Uterus (tissue), 4 donors: ENCODE data around the gene SPTLC2. TPM values are rescaled to one million over a fixed set of nuclear protein-coding genes. Genes with fewer than 3 reads are reported as not detected.

ENCODE experiments used
- DNase-seq, 2 donors: peaks; one replicate each; pipeline ENCODE4 v3.0.0-alpha.2; 2019 to 2020
- H3K27ac ChIP-seq, 2 donors: fragments of 200-600 bp; sonication (generic); 1 replicate in 1 of 2; 2 replicates in 1 of 2; pipeline ENCODE4 v1.5.1; 2016 to 2018
- H3K27me3 ChIP-seq, 2 donors: fragments of 200-600 bp; sonication (generic); one replicate each; pipeline ENCODE4 v1.5.1; 2018 to 2019; ENCODE audit warnings: control low read depth in 1 of 2
- H3K36me3 ChIP-seq, 2 donors: fragments of 200-600 bp; sonication (generic); one replicate each; pipeline ENCODE4 v1.5.1; 2019; ENCODE audit warnings: control low read depth in 1 of 2
- H3K4me1 ChIP-seq, 2 donors: fragments of 200-600 bp; sonication (generic); one replicate each; pipeline ENCODE4 v1.5.1; 2018 to 2019; ENCODE audit warnings: control low read depth in 1 of 2
- H3K4me3 ChIP-seq, 2 donors: fragments of 200-600 bp; sonication (generic); 1 replicate in 1 of 2; 2 replicates in 1 of 2; pipeline ENCODE4 v1.5.1; 2018 to 2019; ENCODE audit warnings: mild to moderate bottlenecking in 1 of 2
- H3K9me3 ChIP-seq, 2 donors: fragments of 200-600 bp; sonication (generic); one replicate each; pipeline ENCODE4 v1.5.1; 2019; ENCODE audit warnings: control low read depth in 1 of 2
- POLR2A ChIP-seq, 2 donors: fragments of 450-650 bp; IDR thresholded peaks; one replicate each; pipeline ENCODE4 v1.6.1; 2016; ENCODE audit warnings: antibody characterized with exemption in 2 of 2, mild to moderate bottlenecking in 1 of 2, moderate library complexity in 1 of 2
- intact Hi-C: fragments of 100-400 bp; cut with DNase I; formaldehyde crosslinking; loops from one replicate; pipeline ENCODE4 v1.15.1; 2023; ENCODE audit warnings: low total_unique reads
- total RNA-seq, 4 donors: library from RNA; depleted of rRNA in 3 of 4; stranded (reverse); fragments of >200 nt in 3 of 4; gene quantifications; one replicate each; pipeline versions ENCODE4 v1.1.0 to v1.2.4, GENCODE V29; 2014 to 2023
- TF ChIP-seq, protein P1 (sequence below), 4 experiments: fragments of 200-600 bp in 2 of 4; fragments of 450-650 bp in 2 of 4; sonication (generic) in 2 of 4; IDR thresholded peaks; one replicate each; pipeline ENCODE4 v1.5.1; 2016 to 2019; ENCODE audit warnings: antibody characterized with exemption in 4 of 4, mild to moderate bottlenecking in 2 of 4, moderate library complexity in 1 of 4
- donor health status: DM: yes; HTN: yes; CAD: no.

Gene SPTLC2
- total RNA-seq, 4 donors from 2014 or later: 12.3 to 64.2 (median 32.1) TPM

DNA sequence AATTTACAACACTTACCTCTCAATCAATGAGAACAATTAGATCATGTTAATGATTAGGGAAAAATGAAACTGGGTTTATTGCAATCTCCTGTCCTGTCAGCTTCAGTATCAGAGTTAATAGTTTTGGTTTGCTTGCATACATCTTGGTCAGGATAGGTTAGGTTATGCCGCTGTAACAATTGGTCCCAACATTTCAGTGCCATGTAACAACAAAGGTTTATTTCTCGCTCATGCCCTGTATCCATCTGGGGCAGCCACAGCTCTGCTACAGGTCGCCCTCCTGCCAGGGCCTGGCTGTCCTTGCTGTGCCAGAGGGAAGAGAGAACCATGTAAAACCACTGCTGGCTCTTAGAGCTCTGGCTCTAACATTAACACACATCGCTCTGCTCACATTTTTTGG, 30.5 kb upstream of the SPTLC2 start:
- no peak for TF ChIP-seq POLR2A (IDR thresholded peaks at IDR 0.05)
- TF ChIP-seq, protein P1, sequence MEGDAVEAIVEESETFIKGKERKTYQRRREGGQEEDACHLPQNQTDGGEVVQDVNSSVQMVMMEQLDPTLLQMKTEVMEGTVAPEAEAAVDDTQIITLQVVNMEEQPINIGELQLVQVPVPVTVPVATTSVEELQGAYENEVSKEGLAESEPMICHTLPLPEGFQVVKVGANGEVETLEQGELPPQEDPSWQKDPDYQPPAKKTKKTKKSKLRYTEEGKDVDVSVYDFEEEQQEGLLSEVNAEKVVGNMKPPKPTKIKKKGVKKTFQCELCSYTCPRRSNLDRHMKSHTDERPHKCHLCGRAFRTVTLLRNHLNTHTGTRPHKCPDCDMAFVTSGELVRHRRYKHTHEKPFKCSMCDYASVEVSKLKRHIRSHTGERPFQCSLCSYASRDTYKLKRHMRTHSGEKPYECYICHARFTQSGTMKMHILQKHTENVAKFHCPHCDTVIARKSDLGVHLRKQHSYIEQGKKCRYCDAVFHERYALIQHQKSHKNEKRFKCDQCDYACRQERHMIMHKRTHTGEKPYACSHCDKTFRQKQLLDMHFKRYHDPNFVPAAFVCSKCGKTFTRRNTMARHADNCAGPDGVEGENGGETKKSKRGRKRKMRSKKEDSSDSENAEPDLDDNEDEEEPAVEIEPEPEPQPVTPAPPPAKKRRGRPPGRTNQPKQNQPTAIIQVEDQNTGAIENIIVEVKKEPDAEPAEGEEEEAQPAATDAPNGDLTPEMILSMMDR (IDR thresholded peaks at IDR 0.05): no peak
- no peak overlapping the region for H3K27ac ChIP-seq
- no peaks in the 10 kb centered on the region for H3K36me3 ChIP-seq
- H3K27me3 ChIP-seq: no peaks in the 10 kb centered on the region
- intact Hi-C loops: no loop called here
- no peak overlapping the region for H3K4me3 ChIP-seq
- DNase-seq: no peak
- H3K9me3 ChIP-seq: no peaks in the 10 kb centered on the region
- no peaks in the 10 kb centered on the region for H3K4me1 ChIP-seq

DNA sequence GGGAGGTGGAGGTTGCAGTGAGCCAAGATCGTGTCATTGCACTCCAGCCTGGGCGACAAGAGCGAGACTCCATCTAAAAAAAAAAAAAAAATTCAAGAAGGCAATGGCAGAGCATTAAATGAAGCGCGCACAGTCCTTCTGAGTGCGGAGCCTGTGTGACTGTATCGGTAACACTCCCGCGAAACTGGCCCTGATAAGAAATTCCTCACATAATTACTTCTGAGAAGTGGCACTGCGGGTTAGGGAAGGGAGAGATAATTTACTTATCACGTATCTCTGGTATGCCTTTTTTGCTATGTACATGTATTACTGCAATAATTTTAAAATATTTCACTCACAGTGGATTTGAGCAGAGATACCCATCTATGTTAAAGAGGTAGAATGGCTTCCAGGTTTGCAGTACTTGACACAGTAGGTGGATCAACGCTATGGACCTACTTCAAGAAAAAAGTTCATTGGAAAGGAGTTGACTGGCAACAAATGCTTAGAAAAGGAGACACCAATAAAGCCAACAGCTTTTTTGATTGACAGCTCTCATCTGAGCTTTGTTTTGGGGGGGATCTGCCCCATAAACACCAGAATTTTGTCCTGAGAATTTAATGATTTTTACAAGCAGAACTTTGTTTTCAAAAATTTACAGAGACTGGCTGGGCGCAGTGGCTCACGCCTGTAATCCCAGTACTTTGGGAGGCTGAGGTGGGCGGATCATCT, 29.2 kb upstream of the SPTLC2 start:
- intact Hi-C loops: no loop called here
- Histone ChIP-seq H3K4me1 (no peaks in the 10 kb centered on the region), H3K4me3 (no peak overlapping the region), H3K36me3 (no peaks in the 10 kb centered on the region), H3K27ac (no peak overlapping the region), H3K27me3 (no peaks in the 10 kb centered on the region), H3K9me3 (no peaks in the 10 kb centered on the region)
- DNase-seq: no peak
- no peak for TF ChIP-seq POLR2A (IDR thresholded peaks at IDR 0.05)

DNA sequence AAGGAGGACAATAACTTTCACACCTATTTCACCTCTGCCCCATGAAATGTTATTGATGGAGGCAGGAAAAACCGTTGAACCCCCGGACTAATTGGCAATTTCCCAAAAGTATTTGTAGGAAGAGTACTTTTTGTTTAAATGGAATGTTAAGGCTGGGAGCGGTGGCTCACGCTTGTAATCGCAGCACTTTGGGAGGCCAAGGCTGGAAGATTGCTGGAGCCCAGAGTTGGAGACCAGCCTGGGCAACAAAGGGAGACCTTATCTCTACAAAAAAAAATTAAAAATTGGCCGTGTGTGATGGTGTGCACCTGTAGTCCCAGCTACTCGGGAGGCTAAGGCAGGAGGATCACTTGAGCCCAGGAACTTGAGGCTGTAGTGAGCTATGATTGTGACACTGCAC, 26.0 kb upstream of the SPTLC2 start:
- TF ChIP-seq, protein P1 (IDR thresholded peaks at IDR 0.05): no peak
- TF ChIP-seq POLR2A (IDR thresholded peaks at IDR 0.05): no peak
- H3K9me3 ChIP-seq: peaks cover 0 to 3% of the 10 kb centered on the region in 2 donors
- intact Hi-C loops: no loop called here

DNA sequence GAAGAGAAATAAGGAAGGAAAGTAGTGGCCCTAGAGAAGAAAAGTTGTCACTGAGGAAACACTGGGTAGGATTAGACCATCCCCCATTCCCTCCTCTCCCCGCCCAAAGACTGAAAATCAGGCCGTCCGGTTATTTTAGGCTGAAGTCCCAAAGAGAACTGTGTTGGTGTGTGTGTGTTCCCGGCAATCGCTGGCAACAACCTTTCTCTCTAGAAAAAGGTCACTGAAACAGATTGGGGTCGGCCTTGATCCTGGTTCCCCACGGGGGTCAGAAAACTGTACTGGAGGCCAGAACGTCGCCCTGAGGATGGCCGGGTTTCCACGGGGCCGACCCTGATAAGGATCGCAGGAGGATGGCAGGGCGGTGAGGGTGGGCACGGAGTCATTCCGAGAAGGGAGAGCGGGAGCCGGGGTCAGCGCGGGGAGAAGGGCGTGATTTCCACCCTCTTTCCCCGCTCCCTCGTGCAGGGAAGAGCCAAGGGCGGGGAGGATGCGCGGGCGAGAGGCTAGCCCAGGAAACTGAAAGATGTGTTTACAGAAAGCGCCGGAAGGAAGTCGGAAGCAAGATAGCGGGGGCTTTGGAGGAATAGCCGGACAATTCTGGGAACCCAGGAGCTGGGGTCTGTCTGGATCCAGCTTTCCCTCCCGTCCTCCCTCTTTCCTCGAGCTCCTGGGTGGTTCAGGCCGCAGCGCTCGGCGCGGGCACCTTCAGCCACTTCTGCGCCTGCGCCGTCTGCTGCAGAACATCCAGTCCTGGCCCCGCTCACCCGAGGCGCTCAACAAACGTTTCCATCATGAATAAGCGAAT, 25.3 kb upstream of the SPTLC2 start:
- peak; percentile 74 to 75 for DNase-seq
- Histone ChIP-seq H3K4me1 (no peaks in the 10 kb centered on the region), H3K9me3 (peaks cover 0 to 3% of the 10 kb centered on the region in 2 donors), H3K27me3 (no peaks in the 10 kb centered on the region), H3K27ac (peak overlapping the region; percentile 79 to 82), H3K4me3 (peak overlapping the region; percentile 31 to 42), H3K36me3 (no peaks in the 10 kb centered on the region)
- TF ChIP-seq, protein P1 (IDR thresholded peaks at IDR 0.05): no peak
- TF ChIP-seq POLR2A (IDR thresholded peaks at IDR 0.05): no peak
- intact Hi-C loops: no loop called here

More for the DNA sequence above, 26.0 kb upstream of the SPTLC2 start:
- H3K4me3 ChIP-seq: peak overlapping the region; percentile 31 to 42
- peak overlapping the region; percentile 79 to 82 for H3K27ac ChIP-seq
- no peaks in the 10 kb centered on the region for H3K27me3 ChIP-seq
- no peak for DNase-seq
- no peaks in the 10 kb centered on the region for H3K4me1 ChIP-seq
- H3K36me3 ChIP-seq: no peaks in the 10 kb centered on the region

DNA sequence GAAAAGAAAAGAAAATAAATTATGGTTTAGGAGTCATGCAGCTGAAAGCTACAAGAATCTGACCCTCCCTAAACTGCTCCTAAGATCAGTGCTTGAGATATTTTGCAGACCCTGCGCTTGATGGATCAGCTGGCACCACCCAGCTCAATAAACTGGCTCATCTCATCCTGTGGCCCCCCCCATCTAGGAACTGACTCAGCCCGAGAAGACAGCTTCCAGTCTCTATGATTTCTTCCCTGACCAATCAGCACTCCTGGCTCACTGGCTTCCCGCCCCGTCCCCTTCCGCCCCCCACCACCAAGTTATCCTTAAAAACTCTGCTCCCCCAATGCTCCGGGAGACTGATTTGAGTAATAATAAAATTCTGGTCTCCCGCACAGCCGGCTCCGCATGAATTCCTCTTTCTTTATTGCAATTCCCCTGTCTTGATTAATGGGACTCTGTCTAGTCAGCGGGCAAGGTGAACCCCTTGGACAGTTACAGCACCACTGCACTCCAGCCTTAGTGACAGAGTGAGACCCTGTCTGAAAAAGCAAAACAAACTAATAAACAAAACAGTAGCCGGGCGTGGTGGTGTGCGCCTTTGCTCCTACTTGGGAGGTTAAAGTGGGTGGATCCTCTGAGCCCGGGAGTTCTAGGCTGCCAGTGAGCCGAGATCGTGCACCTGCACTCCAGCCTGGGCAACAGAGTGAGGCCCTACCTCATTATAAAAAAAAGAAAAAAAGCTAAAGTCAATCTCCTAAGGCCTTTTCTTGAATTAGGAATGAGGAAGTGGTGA, 24.5 kb upstream of the SPTLC2 start:
- H3K4me3 ChIP-seq: peak overlapping the region in 1 of 2 donors; percentile 0
- no peaks in the 10 kb centered on the region for H3K36me3 ChIP-seq
- no peaks in the 10 kb centered on the region for H3K27me3 ChIP-seq
- peaks cover 0 to 3% of the 10 kb centered on the region in 2 donors for H3K9me3 ChIP-seq
- H3K27ac ChIP-seq: peak overlapping the region; percentile 79 to 82
- intact Hi-C loops: no loop called here
- H3K4me1 ChIP-seq: no peaks in the 10 kb centered on the region
- TF ChIP-seq POLR2A (IDR thresholded peaks at IDR 0.05): no peak
- TF ChIP-seq, protein P1 (IDR thresholded peaks at IDR 0.05): no peak
- peak; percentile 18 to 54 for DNase-seq
